ENCODE data around the gene TDP1.
A peak's percentile ranks its signal among the peaks of the same experiment; 100 is the strongest.

TDP1 gene

DNA sequence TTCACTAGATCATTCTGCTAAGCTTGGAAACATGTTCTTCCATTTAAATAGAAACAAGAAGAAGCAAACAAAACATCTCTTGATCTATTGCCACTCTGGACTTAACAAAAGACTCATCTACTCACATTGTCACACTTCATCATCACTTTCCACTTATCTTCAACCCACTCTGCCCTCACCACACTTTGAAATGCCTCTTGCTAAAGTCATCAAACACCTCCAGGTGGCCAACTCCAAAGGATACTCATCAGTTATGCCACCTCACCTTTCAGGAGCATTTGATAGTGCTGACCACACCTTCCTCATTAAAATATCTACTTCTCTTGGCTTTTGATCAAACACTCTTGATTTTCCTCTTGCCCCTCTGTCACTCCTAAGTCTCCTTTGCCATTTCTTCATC, 8.4 kb upstream of the TDP1 start:
- no peak for DNase-seq

DNA sequence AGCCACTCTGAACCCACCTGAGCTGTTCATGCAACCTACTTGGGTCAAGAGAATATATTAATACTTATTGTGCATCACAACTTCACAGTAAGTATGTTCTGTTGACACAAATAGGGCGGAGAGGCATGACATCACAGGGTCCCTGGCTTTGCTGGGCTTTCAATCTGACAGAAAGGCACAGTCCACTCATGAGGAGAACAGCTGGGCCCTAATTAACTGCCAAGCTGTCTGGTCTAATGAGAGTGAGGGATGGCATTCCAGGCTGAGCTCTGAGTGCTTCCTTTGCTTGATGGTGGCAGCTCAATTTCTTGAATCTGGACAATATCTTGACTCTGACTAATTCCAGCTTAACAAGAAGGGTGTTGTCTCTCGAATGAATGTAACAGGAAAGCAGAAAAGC, 3.2 kb upstream of the TDP1 start:
- no peak for DNase-seq

DNA sequence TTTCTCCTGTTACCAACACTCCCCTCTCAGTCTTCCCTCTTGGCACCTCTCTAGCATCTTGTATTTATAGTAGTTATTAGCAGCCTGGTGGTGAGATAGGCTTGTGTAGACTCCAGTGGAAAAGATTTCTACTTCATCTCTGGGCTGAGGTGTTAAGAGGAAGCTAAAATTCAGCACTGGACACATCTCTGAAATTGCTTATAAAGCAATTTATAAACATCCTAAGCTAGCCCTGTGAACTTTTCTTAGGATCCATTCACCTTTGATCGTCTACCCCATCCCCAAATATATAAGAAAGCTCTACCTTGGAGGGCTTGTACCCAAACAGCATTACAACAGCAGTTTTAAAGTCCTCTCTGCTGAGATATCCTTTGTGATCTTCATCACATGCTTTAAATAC, 2.1 kb upstream of the TDP1 start:
- DNase-seq = no peak

DNA sequence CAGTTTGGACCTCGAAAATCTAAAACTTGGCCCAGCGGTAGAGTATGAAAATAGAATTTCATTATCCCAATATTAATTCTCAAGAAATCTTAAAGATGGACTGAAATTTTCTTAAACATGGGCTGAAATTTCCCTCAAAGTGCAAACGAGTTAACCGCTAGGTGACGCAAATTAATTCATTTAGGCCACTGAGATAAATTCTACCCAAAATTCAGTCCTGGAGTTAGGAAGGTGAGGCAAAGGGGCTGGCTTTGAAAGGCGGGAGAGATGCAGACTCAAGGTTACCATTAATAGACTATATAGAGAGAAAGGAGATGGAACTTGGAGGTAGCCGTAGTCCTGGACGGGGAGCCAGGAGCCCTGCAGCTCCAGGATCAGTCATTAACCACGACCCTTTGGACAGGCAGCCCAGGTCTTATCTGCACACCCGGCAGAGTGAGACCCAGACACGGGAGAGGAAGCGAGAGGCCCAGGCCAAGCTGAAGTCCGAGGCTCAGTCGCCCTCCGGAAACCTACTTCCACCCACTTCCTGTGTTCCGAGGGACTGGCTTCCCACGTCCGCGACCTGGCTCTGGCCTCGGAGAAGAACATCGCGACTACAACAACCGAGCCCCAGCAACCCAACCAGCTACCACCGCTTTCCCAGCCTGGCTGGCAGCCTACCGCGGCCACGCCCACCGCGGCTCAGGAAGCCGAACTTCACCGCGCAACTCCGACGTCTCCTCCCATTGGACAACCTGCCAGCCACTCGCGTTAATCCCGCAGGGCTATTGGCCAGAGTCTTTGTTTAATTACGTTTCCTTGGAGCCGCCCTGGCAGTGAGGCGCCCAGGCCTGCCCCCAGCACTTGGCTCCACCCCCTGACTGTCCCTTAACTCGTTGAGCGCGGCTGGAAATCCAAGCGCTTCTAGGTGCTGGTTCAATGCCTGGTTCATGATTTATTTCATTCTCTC, 1.4 kb upstream of the TDP1 start, which contains the start of gene EFCAB11:
TSS of gene EFCAB11 (minus strand) at position 661 of the 952 bp plus-strand sequence. CDS start at position 591, 70 bp downstream.
- DNase-seq = peak; percentile 99

DNA sequence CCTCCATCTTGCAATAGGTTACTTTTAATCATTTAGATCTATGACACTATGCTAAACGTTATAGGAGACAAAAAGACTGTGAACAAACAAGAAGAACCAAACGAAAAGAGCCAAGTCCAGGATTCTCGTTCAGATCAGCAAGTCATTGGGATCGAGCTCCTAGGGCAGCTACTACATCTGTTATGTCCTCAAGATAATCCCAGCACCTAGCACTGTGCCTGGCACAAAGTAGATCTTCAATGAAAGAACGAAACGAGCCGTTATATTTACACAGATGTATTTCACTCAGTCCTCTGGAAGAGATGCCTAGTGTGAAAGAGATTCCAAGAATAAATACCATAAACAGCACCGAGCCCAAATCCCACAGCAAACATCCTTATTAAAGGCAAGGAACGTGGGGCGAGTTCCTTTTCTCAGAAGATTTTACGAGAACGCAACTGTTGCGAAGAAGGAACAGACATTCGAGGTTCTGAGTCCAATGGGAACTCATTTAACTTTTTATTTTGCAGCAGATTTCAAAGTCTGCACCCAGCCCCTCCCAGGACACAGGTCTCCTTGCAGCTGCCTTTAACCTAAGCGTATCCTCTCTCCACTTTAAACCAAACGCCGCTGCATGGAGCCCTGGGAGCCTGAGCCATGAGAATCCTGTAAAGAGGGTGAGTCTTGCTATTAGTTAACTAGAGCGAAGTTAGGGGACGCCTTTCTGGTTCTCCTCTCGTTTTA, 544 bp upstream of the TDP1 start:
- DNase-seq = no peak

DNA sequence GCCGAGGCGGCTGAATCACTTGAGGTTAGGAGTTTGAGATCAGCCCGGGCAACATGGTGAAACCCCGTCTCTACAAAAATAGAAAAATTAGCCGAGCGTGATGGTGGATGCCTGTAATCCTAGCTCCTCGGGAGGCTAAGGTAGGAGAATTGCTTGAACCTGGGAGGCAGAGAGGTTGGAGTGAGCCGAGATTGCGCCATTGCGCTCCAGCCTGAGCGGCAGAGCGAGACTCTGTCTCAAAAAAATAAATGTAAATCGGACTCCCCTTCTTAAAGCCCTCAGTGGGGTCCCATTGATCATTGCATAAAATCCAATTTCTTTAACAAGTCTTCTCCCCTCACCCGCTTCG, 908 bp downstream of the TDP1 start:
- DNase-seq = no peak

DNA sequence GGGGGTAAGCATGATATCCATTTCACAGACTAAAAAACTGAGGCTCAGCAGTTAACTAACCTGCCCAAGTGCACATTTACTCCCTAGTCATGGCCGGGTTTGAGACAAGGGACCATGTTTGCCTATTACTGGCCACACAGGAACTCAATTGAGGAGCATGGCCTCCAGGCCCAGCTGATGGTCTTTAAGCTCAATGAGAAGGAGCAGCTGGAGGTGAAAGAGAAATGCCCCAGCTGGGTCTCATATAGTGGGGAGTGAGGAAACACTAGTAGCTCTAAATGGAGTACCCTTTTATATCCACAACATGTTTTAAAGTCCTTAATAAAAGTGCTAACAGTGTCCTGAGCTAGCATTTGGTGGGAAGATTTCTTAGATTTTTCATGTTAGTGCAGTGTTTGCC, 1.6 kb downstream of the TDP1 start:
- no peak for DNase-seq

DNA sequence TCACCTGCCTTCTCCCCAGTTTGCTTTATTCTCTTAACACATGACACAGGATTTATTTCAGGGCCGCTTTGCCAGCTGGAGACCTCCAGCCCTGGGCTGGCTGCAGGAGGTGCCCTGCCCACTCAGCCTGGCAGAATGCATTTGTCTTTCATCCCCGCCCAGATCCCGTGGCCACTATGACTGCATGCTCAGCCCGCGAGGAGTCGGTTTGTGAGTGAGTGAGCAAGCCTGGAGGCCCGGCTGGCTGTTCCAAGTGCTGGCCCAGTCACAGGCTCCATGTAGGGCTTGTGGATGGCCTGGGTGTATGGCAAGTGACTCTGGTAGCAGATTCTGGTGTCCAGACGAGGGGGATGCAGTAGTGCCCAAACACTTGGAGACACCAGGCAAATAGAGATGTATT, 2.1 kb downstream of the TDP1 start:
- no peak for DNase-seq

DNA sequence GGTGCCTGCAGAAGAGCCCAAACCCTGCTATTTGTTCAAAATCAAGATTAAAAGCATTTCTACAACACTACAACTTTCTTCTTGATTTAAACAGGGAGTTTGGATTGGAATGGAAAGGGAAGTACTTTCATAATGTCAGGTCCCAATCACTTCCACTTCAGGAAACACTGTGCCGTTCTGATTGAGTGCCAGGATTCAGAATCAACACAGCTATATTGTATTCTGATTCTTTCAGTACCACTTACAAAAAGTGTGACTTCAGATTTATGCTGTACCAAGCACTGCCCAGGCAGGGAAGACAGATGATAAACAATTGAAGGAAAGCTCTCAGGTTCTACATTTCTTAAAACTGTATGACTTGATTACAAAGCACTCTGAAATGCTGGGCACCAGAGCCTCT, 3.2 kb downstream of the TDP1 start:
- DNase-seq = no peak

DNA sequence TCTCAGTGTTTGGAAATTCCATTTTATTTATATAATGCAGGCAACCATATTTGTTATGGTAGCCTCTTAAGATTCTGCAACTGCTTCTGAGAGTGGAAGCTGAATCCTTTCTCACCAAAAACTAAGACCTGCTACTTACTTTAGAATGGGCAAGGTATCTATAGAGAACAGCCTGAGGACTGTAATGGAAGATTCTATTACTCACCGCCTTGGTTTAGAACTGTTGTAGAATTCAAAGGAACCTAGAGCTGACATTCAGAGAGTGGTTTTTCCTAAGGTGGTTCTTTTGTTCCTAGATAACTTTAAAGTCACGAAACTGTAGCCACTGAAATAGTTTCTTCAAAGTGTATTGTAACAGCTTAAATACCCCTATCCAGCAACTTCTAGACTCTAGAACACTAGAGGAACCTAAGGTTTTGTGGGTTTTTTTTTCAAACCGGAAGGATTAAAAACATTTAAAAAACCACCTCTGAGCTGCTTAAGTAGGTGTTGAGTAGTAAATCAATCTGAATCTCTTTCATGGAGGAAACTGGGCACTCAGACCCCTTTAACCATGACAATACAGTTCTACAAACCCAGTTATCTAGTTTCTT, 4.2 kb downstream of the TDP1 start:
- DNase-seq = no peak

DNA sequence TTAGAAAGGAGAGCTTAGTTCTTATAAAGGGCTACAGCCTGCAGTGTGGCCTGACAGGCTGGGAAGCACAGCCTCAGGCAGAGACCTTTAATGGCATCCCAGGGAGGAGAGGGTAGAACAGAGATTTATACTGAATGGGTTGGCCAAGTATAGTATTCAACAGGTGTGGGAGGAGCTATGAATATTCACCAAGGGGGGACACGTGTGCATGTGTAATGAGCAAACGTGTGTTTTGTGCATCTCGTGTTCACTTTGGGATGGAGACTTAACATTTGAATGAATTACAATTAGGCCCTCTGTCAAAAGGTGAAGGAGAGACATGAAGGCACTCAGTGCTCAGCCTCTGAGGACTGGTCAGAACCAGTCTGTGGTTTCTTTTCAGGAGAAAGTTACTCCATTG, 5.2 kb downstream of the TDP1 start:
- no peak for DNase-seq

DNA sequence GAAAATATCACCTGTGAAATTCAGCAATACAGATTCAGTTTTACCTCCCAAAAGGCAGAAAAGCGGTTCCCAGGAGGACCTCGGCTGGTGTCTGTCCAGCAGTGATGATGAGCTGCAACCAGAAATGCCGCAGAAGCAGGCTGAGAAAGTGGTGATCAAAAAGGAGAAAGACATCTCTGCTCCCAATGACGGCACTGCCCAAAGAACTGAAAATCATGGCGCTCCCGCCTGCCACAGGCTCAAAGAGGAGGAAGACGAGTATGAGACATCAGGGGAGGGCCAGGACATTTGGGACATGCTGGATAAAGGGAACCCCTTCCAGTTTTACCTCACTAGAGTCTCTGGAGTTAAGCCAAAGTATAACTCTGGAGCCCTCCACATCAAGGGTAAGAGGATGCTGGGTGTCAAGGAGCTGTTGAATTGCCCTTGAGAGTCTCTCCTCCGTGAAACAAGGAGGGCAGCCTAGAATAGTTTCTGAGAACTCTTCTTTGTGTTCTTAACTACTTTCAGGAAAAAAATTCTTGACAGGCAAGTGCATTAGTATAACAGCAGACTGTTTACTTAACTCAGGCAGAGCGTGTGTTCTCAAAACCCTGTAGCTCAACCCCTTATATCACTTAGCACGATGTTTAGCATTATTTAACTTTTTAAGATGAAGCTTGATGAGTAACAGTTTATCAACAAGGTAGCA, 7.7 kb downstream of the TDP1 start:
- no peak for DNase-seq

DNA sequence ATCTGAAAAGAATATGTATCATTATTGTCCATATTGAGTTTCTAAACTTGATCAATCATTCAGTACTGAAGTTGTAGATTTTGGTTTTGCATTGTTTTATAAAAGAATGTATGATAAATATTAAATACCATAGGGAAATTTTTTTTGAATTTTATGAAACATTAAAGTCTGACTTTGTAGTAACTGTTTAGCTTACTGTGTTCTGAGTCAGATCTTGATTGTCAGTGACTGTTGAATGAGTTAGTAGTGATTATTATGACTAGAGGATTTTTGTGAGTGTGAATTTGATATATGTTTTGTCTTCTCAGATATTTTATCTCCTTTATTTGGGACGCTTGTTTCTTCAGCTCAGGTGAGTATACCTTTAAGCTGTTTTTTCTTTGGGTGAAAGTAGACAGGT, 10.1 kb downstream of the TDP1 start:
- no peak for DNase-seq

DNA sequence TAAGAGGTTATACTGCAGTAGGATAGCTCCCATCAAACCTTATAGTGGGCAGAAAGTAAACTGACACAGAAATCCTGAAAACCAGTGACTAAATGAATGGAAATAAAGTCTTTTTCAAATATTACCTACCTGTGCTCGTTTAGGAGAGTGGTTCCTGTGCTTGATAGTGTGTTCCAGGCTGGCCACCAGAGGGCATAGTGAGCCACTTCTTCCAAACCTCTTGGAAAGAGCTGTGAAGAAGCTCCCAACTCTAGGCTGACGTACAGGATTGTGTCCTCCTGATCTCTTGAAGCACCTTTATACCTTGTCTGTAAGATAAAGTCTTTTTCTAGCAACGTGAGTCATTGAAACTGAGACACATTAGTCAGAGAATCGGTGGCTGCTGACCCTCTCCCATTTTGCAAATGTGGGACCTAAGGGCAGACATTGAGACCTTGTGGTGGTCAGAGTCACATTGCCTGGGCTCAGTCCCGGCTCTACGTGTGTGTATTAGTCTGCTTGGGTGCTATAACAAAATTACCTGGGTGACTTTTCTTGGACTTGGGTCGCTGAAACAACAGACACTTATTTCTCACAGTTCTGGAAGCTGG, 17.6 kb downstream of the TDP1 start:
- peak; percentile 22 for DNase-seq

DNA sequence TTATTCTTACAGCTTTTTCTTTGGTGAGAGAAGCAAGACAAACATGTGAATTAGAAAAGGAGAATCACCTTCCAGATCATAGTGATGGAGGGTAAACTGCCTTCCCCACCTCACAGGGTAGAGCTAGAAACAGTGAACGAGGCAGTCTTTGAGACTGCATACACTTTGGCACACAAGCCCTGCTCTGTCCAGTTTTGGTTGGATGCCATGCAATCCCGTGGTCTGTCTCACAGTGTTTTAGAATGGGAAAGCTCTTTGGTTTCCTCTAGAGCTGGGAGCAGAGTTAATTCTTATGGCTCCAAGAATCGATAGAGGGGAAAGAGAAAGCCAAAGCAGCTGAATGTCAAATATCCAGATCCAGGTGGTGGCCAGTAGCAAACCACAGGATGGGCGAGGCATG, 21.9 kb downstream of the TDP1 start:
- DNase-seq = no peak

DNA sequence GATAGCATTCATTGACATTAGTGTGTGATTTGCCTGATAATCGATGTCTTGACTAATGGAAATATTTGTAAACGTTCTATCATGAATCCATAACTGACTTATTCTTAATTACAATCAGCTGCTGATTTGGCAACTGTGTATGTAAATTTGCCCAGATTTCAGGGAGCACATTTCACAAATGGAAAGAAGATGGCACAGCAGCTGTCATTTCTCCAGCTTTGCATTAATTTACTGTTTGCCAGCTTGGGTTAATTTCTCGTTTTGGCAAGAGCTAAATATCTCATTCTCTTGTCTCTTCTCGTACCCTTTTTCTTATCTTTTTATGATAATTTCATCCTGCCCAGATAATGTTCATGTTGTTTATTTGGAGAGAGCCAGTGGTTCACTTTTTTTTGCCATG, 22.9 kb downstream of the TDP1 start:
- no peak for DNase-seq

DNA sequence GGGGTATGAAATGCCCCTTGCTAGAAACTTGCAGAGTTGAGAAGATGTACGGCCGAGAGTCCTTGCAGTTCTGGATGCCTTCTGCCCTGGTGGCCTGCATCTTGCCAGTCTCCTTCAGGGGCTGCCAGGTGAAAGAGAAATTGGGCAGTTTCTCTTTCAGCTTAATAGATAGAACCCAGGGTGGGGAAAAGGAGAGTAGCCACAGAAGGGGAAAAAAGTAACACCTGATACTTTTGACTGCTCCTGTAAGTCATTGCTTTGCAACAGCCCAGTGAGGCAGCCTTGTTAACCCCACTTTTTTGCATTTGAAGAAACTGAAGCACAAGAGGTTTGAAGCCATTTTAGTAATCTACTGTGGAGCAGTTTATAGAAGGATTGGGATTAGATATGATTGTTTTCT, 27.6 kb downstream of the TDP1 start:
- DNase-seq = no peak

DNA sequence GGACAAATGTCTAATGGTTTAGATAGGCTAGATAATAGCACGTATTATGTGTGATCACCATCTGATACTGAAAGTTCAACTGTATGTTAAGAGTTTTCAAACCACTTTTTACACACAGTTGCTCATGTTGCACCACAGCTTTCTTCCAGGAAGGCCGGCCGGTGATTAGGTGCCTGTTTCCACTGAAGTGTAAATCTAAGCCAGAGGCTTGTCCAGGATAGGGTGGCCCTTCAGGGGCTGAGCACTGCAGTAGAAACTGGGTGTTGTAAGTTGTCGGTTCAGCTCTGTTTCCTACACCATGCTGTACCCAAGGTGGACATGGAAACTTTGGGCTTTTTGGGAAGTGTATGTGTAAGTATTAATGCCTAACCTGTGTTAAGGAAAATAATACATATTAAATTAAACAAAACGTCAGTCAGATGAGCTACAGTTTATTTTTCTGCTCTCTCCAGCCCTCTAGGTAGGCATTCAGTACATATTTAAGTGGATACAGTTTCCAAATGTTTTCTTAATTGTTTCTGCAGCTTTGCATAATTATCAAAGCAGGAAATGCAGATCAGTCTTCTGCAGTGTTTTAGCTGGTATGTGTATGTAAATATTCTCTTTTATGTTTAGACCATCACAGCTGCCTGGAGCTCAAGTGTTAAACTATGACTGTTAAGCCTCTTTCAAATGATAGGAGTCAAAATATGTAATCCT, 30.9 kb downstream of the TDP1 start:
- no peak for DNase-seq

DNA sequence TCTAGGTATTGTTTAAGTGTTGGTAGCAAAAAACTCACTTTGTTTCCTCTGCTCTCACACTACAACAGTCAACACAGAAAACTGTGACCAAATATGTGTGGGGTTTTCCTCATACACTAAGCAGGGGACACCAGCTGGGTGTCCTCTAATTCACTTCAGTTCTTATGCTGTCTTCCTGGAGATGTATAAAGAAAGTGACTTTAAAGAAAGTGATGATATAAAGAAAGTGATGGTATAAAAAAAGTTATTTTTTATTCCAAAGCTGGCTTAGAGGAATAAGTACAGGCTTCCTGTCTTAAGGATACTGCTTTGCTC, 31.4 kb downstream of the TDP1 start:
- no peak for DNase-seq

DNA sequence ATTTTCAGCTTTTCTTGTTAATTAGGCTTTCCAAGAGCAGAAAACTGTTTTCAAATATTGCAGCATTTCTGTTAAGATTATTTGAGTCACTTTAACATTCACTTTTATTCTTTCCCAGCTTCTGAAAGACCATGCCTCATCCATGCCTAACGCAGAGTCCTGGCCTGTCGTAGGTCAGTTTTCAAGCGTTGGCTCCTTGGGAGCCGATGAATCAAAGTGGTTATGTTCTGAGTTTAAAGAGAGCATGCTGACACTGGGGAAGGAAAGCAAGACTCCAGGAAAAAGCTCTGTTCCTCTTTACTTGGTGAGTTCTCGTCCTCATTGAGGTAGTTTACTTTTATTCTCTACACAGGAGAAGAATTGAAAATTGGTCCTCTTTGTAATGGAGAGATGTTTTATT, 33.1 kb downstream of the TDP1 start:
- DNase-seq = no peak

DNA sequence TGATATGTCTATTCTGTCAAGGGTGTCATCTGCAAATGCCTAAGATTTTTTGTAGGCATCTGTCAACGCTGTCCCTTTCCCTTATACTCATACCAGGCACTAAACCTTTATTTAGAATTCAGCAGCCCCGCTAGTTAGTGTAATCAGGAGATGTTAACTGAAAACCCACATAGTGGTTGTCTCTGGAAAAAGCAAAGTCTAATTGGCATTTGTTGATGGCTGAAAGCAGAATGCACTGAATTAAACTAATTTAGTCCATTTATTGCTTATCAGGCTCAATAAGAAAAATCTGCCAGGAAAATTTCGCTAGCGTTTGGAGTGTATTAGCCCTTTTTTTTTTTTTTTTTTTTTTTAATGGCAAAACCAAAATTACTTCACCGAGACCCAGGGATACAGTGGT, 34.5 kb downstream of the TDP1 start:
- DNase-seq = no peak

DNA sequence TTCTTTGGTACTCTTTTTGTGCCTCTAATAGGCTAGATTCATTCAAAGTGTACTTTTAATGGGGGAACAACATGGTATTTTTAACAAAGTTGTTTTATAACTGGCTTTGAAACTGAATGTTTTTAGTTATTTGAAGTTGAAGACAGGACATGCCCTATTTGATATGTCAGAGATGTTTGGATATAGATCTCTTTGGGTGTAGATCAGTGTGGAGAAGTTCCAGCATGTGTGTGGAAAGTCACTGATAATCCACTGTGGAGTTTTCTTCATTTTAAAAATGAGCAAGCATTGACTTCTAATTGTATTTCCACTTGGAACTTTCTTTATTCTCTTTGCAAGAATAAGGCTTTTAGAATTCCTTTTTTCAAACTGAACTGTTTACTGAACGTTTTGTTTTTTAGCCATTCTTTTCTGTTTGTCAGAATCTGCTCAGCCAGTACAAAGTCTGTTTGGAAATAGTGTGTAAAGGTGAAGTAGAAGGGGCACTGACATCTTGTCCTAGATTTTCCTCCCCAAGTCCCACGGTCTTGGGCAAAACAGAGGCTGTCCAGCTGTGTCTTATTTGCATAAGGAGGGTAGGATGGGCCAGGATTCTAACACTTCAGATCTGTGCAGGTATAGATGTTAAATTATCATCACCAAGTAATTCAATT, 35.0 kb downstream of the TDP1 start:
- DNase-seq = no peak
